IPS-20b (cell line): ENCODE measurements around the gene BIRC2.

ENCODE experiments used
- H3K27ac ChIP-seq: one replicate; pipeline ENCODE4 v1.5.1; 2013; ENCODE audit warnings: low read length
- H3K27me3 ChIP-seq: 2 replicates; pipeline ENCODE4 v1.6.1; 2013; ENCODE audit warnings: mild to moderate bottlenecking, low read length, inconsistent platforms; ENCODE audit not compliant: insufficient read depth
- H3K36me3 ChIP-seq: 2 replicates; pipeline ENCODE4 v1.6.1; 2013; ENCODE audit warnings: low read depth, mild to moderate bottlenecking, inconsistent platforms, low read length, moderate library complexity; ENCODE audit not compliant: insufficient read depth
- H3K4me1 ChIP-seq: 2 replicates; pipeline ENCODE4 v1.6.1; 2013; ENCODE audit warnings: mild to moderate bottlenecking, control low read depth, inconsistent platforms, low read length, moderate library complexity; ENCODE audit not compliant: insufficient read depth
- H3K4me3 ChIP-seq: 2 replicates; pipeline ENCODE4 v1.5.1; 2013; ENCODE audit warnings: mild to moderate bottlenecking, low read length, inconsistent platforms
- H3K9ac ChIP-seq: 2 replicates; pipeline ENCODE4 v1.6.1; 2013; ENCODE audit warnings: low read depth, mild to moderate bottlenecking, inconsistent platforms, low read length, moderate library complexity
- H3K9me3 ChIP-seq: 2 replicates; pipeline ENCODE4 v1.6.1; 2013; ENCODE audit warnings: mild to moderate bottlenecking, low read depth, low read length, inconsistent platforms; ENCODE audit not compliant: insufficient read depth

Gene BIRC2

DNA sequence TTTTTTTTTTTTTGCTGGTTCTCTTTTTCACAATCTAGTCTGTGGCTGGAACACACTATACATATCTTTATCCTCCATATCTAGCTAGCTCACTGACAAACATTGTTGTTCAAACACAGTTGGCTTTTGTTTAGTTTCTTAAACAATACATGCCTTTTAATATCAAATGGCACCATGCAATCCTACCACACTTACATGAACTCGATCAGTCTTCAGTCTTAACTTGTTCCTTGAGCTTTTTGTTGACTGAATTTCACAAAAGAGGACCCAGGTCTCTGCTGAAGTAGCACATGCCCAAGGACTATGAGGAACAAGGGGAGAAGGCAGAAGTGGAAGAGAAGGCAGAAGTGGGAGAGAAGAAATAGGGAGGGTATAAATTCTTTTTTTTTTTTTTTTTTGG lies 80.1 kb downstream of the BIRC2 start:
- no peaks in the 10 kb centered on the region for H3K27me3 ChIP-seq
- H3K4me3 ChIP-seq = no peak overlapping the region
- no peak overlapping the region for H3K9ac ChIP-seq
- H3K4me1 ChIP-seq = peaks cover 3% of the 10 kb centered on the region; the same call in 1 of the 2 replicates
- no peaks in the 10 kb centered on the region; the same call in 1 of the 2 replicates for H3K36me3 ChIP-seq
- 0 out of 2 replicates have a peak, but pooled peaks cover 2% of the 10 kb centered on the region for H3K9me3 ChIP-seq
- no peak overlapping the region for H3K27ac ChIP-seq
